Activated CD4-positive, alpha-beta T cell treated with anti-CD3 and anti-CD28 coated beads, Interleukin-2, amount 50 U/mL, for 24 hours (primary cell): Measurements from ENCODE around the gene MACROD2.

ENCODE experiments used
- DNase-seq, 2 donors: peaks; one replicate each; pipeline ENCODE4 v3.0.0-alpha.2; 2020; ENCODE audit warnings: low read depth in 1 of 2, low spot score in 1 of 2

The MACROD2 gene

DNA sequence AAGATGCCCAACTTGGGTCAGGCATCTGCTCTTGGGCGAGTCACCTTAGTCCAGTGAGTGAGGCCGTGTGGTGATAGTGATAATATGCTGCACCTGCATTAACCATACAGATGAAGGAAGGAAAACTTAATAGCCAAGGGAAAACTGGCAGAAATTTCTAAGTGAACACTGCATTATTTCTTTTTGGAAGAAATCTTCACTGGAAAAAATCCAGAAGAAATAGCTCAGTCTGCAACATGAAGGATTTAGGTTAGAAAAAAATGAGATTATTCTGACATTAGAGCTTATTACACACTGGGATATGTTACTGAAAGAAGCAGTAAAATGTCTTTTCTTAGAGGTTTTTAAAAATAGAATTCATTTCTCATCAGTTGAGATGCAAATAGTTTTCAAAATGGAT, 1630.7 kb downstream of the MACROD2 start:
- DNase-seq: no peak

DNA sequence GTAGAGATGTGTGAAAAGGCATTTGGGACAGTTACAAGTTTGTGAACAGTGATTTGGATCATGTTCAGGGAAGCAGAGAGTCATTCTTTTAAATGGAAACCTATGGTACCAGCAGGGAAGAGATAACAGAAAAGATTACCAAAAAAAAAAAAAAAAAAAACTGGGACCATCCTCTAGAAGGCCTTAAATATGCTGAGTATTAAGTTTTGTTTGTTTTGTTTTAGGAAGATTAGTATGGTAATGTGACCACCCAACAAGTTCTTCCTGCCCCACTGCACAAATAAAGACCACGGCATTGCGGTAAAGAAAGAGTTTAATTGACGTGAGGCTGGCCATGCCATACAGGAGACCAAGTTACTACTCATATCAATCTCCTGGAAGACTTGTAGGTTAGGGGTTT, 1631.8 kb downstream of the MACROD2 start:
- DNase-seq: no peak

DNA sequence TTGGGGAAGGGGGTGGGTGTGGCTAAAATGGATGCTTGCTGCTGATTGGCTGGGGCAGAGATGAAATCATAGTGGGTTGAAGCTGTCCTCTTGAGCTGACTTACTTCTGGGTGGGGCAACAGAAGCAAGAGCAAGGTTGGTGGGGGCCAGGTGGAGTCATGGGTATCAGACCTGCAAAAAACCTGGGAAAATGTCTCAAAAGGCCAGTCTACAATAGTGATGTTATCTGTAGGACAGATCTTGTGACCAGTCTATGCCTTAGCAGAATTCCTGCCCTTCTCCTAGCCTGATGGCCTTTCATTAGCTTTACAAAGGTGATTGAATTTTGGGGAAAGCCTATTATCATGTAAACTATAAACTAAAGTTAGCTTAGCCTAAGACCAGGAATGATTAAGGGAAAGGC, 1632.2 kb downstream of the MACROD2 start:
- no peak for DNase-seq

DNA sequence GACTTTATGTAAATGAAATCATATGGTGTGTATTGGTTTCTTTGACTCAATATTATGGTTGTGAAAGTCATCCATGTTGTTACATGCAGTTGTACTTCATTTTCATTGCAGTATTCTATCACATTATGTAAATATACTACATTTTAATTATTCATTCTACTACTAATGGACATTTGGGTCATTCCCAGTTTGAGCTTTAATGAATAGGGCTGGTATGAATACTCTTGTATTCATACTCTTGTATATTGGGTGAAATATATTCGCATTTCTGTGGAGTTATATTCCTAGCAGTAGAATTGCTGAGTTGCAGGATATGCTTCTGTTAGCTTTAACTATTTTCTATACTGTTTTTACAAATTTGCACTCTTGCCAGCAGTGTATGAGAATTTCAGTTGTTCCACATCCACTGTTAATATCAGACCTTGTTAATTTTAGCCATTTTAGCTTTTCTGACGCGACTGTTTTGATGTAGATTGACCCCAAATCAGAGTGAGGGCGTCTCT, 1633.6 kb downstream of the MACROD2 start:
- DNase-seq: no peak

DNA sequence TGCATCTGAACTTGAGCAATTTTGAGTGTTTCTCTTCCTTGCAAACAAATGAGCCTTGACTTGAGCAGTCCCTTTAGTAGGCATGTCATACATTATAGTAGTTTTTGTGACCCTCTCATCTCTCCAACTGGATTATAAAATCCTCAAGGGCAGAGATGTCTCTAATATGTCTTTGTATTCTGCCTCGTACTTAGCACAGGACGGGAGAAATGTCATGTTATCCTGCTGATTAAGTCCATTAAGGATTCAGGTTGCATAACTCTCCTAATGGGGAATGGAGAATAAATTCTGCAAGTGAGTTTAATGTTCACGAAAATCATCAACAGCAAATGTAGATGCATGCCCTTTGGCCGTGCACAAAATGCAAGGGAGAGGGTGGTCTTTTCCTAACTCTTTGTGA, 1635.0 kb downstream of the MACROD2 start:
- no peak for DNase-seq

DNA sequence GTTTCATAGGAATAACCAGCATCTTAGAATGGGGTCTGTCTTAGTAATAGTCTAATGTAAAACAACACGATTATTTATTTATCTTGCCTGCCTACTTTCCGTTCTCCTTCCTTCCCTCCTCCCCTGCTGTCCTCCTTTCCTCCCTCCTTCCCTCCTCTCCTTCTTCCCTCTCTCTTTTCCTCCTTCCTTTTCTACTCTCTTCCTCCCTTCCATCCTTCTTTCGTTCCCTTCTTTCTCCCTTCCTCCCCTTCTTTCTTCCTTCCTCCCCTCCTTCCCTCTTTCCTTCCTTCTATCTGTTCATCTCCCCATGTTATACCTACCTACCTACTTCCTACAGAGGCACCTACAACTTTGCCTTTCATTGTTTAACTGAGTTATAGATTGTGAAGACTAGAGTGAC, 1637.4 kb downstream of the MACROD2 start:
- no peak for DNase-seq

DNA sequence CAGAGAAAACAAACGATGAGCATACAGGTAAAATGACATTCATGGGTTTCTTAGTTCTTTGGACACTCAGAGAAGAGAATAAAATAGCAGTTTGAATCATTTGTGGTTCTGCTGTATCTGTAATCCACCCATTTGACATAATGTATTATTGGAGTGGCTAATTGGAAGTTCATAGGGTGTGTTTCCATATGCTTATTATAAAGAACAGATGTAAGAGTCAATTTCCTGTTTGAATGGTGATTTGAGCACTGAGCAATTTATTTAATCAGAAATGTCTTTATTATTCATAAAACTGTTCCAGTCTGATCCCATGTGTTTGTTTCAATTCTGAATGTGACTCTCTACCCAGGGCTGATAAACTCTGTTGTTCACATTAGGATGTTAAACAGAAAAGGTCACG, 1638.8 kb downstream of the MACROD2 start:
- no peak for DNase-seq

DNA sequence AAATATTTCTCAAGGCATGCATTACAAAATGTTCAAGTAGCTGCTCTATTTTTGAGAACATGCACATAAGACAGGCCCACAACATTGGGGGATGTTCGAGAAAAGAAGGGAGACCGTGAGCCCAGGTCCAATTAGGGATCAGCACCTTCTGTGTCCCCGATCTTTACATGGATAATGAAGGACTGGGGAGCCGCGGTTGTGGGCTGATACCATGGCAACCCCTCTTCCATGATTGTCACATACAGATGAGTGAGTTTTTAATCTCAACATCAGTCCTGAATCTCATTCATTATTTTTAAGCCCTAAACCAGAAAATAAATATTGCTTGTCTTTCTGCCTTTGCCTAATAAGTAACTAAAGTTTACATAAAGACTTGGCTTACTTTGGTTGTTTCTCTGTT, 1642.2 kb downstream of the MACROD2 start:
- DNase-seq: no peak

DNA sequence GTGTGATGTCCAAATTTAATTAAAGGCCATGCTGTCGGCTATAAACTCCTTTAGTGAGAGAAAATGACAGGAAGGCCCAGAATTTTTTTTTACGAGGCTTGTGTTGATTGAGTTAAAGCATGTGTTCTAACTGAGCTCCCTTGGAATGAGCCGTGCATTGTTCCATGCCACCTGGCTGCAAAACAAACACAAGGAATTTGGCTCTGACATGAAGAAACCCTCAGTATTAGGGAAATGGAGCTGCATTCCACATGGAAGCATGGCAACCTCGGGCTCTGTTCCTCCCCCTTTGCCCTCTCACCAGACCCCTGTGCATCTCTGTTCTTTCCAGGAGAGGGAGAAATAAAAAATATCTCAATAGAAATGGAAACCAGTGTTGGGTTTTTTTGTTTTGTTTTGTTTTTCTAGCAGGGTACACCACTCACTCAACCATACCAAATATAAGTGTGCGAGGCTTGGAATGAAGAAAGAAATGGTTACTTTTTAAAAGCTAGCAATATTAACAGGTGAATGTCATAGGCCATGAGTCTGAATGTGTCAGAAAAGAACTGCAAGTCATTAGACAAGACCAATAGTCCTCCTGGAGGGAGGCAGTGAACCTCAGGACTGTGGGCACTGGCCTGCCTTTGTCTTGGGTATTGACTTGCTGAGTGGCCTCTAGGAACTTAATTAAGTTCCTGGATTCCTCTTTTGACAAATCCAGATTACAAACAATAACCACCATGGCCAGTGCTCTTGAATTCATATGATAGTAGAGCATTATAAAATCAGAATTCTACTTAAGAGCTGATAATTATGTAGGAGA, 1642.8 kb downstream of the MACROD2 start:
- DNase-seq: no peak

DNA sequence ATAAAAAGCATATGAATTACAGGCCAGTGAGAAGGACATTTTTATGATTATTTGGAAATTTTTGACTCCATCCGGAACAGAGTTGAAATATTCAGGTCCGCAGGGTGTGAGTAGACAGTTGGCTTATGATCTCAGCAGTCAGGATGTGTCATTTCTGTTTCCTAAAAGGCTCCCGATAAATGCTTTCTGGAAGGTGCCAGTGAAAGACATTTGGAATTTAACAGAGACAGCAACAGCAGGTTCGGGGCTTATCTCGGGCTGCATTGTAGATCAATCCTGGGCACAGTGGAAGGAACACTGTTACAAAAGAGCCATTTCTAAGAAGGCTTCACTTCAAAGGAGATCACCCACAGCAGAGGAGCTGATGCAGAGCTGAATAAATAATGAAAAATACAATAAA, 1643.5 kb downstream of the MACROD2 start:
- DNase-seq: no peak

DNA sequence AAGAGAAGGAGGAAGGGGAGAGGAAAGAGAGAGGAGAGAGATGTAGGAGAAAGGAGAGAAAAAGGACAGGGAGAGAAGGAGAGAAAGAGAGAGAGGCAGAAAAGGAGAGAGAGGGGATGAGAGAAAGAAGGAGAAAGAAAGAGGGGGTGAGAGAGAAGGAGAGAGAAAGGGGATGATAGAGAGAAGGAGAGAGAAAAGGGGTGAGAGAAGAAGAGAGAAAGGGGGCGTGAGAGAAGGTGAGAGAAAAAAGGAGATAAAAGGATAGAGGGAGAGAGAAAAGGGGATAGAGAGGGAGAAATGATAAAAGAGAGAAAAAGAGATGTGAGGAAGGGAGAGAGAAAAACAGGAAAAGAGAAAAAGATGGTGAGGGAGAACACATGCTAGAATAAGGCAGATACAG, 1644.5 kb downstream of the MACROD2 start:
- no peak for DNase-seq

DNA sequence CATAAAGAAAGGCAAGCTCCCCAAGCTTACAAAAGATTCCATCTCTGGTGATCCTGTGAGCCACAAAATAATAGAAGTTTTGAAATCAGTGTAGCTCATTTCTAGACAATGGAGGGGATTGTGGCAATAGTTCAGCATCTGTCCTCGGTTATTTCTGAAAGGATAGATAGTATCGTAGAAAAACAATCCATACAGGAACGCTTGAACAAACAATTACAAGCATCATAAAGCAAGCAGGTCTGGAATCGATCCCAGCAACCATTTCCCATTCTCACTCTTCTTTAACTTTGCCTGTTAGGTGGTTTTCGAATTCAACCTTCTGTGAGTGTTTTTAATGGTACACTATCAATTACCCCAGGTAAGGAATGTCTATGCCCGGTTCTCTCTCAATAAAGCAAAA, 1646.8 kb downstream of the MACROD2 start:
- DNase-seq: no peak

DNA sequence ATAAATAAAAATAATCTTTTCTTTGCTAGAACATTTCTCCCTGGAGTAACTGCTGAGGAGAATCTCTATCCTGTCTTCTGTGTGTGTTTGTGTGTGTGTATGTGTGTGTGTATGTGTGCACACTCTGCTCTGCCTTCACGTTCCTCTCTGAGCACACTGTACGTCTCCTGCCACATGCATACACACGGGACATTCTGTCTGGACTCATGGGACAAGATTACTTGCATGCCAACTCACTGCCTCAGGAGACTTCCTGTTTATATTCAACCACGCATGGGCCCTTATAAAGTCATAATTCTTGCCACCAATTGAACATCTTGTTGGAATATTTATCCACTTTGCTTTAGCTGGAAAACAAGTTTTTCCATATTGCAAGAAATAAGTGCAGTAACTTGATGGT, 1647.4 kb downstream of the MACROD2 start:
- DNase-seq: no peak

DNA sequence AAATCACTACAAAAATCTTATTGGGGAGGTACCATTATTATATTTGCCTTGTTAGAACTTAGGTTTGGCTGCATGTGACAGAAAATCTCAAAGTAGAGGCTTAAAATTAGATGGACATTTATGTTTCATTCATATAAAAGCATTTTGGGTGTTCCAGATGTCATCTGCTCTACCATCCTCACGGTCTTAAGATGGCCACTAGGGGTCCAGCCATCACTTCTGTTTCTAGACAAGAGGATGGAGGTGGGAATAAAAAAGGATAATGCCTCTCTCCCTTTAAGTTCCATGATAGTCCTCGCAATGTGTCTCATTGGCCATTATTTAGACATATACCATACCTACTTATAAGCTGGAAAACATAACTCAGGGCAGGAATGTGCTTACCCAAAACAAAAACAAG, 1648.4 kb downstream of the MACROD2 start:
- DNase-seq: no peak

DNA sequence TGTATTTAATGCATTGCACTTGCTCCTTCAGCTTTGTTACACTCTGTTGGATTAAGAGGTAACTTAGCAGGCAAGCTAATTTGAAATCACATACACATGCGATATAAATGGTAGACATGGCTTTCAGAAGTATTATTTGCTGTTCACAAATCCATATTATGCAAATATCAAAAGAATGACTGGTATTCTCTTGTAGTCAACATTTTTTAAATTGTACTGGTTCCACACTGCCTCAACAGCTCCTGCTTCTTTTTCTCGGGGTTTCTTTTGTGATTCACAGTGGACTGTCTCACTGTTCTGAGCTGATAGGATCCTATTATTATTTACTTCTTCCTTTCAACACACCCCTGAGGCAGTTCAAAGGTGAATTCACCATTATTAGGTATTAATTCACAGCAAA, 1650.5 kb downstream of the MACROD2 start:
- no peak for DNase-seq

DNA sequence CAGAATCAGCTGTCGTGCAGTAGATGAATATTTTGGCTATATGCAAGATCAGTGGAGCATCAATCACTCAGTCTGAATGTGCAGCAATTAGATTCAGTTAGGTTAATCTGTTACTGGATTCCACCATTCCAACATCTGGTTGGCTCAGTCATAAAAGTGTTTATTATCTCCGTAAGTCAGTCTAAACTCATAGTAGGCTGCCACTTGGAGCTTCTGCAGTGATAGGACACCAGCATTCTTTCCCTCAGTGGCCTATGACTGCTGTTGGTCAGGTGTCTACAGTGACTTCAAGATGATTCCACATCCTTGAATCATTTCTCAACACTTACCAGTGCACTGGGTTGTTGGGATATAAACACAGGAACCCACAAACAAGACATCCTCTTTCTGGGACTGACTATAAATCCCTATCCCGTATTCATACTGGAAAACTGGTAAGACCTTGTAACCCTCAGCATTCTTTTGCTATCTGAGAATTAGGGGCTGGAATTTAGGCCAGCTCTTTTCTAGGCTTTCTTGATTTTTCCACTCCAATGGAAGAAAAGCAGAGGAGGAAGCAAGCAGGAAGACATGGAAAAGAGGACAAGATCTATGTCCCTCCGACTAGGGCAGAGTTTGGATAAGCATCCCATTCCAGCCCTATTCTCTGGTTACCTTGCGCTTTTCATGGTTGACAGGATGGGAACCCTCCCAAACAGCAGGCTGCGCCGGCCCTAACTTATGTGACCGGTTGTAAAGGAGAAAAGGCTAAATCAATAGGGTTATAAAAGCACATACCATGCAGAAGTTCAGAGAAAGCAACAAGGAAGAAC, 1658.3 kb downstream of the MACROD2 start:
- no peak for DNase-seq

DNA sequence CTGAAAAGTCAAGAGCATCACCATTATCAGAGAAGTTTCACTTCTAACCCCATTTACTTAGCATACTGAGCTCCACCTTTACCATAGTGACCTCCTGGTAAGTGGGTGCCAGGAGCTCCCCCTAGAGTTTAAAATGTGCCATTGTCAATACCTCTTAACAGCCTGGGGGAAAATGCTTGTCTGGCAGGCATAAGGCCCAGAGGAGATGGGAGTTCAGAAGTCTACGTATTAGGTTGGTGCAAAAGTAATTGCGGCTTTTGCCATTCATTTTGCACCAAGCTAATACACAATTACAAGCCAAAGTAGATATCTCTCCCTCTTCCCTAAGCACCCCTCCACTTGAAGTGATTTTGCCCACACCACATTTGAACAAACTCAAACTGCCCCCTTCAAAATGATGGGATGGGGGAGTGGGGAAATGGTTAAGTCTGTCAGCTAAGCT, 1658.9 kb downstream of the MACROD2 start:
- no peak for DNase-seq

DNA sequence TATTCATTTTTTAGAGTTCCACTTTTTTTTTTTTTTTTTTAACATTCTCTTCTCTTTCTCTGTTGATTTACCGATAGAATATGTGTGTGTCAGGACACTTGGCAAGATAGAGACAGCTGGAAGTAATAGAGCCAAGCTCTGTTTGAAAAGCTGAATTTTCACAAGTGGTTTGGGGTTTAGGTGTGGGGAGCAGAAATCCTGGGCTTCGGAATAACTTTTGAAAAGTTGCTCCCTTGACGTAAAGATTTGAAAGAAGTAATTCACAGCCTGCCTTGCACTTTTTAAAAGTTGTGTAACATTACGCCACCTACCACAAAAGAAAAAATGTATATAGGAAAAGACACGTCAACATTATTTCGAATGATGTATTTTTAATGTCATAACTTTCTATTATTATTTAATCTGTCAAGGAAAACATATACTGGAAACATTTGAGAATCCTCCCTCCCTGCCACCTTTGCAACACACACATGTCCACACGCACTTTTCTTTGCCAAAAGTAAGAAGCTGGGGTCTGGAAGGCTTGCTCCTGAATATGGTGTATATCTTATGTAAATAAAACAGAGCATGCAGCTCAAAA, 1660.1 kb downstream of the MACROD2 start:
- DNase-seq: no peak

DNA sequence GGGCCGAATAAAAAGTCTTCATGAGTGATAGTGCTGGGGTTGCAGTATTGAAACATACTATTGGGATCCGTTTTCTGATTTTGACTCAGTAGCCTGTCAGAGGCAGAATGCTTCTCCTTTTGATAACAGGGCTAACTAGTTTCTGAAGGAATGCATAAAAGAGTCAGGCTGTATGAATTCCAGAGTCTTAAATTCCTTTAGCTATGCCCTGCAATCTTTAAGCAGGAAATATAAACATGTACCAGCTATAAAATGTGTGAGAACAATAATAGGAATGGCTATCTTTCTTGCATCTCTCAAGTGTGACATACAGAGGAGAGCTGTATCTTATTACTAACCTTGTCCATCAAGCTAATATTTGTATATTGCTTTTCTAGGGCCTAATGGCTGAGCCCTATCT, 1660.8 kb downstream of the MACROD2 start:
- no peak for DNase-seq

DNA sequence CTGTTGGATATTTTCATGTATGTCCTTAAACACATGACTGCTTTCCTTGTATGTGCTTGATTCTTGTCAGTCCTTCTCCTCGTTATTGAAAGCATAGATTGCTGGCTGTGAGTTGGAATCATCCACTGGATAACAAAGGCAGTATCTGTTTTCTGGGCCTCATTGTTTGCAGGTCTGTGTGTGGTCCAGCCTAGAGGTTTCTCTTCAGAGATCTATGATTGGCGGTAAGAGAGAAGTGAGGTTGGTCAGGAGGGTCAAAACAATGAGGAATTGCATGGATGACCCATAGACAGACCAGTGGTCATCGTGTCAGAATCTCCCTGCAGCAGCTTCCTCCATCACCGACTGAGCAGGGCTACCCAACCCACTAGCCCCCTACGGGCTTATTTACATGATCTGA, 1663.0 kb downstream of the MACROD2 start:
- DNase-seq: no peak

DNA sequence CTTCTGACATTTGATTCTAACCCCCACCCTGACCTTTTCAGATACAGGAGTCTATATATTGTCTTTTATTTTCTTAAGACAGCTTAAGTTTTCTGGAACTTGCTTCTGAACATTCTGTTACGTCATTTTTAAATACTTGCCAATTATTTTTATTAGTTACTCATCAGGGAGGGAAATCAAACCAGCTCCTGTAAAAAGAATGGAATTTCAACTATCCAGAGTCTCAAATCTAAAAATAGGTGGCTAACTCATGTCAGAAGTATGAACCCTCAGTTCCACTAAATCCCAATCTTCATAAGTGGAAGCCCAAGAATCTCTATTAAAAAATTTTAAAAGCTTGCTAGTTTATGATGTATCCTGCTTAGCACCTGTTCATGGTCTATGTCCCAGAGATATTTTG, 1677.9 kb downstream of the MACROD2 start:
- DNase-seq: no peak
